Measurements from ENCODE around the gene PEBP1.
A peak's percentile ranks its signal among the peaks of the same experiment; 100 is the strongest.

The PEBP1 gene

DNA sequence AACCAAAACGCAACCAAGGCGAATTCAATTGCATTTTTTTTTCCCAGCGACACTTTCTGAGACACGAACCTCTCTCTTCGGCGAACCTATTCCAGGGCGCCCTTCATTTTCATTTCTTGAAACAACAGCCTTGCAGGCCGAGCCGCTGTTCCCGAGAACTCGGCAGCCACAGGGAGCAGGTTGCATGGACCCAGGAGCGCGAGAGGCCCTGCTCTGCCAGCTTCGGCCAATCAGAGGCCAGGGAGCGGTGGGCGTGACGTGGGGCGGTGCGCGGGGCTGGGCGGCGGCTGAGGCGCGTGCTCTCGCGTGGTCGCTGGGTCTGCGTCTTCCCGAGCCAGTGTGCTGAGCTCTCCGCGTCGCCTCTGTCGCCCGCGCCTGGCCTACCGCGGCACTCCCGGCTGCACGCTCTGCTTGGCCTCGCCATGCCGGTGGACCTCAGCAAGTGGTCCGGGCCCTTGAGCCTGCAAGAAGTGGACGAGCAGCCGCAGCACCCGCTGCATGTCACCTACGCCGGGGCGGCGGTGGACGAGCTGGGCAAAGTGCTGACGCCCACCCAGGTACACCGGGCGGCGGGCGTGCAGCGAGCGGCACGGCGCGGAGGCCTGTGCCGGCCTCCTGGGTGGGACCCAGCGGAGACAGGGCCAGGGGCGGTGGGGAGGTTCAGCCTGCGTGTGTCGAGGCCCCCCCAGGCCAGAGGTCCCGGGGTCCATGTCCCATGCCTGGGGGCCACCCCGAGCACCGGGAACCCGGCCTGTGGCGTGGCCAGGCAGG is at the start of gene PEBP1:
TSS of gene PEBP1 (plus strand) at position 337 of the 771 bp plus-strand sequence. CDS start at position 423, 86 bp downstream.
- Histone ChIP-seq H3K27ac (ENCODE audit: low read depth, low read length) (peak within 1 kb of the TSS; percentile 8; the same call in 1 of the 2 replicates), H3K4me3 (ENCODE audit: low read depth, low read length) (peak within 1 kb of the TSS; percentile 91), H3K79me2 (ENCODE audit: control insufficient read depth, insufficient read depth, low read length, unreplicated experiment) (peaks cover 24% of the 10 kb centered on the region)

DNA sequence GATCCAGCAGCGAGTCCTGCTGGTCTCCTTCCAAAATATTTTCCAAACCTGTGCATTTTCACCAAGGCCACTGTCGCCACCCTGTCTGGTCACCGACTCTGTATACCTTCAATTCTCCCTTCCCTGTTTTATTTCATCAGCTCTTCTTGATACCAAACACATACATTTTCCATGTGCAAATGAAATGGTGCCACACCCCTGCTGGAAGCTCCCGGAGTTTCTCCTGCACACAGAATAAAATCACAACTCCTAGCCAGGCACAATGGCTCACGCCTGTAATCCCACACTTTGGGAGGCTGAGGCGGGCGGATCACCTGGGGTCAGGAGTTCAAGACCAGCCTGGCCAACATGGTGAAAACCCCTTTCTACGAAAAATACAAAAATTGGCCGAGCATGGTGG is 46.1 kb upstream of the PEBP1 start:
- Histone ChIP-seq H3K79me2 (ENCODE audit: control insufficient read depth, insufficient read depth, low read length, unreplicated experiment) (no peaks in the 10 kb centered on the region), H3K27ac (ENCODE audit: low read depth, low read length) (no peak overlapping the region), H2AFZ (ENCODE audit: low read length, unreplicated experiment) (no peak overlapping the region), H3K27me3 (ENCODE audit: insufficient read depth, low read length) (no peaks in the 10 kb centered on the region), H3K36me3 (ENCODE audit: insufficient read depth, low read length) (no peaks in the 10 kb centered on the region), H3K4me1 (ENCODE audit: control insufficient read depth, insufficient read depth, low read length, unreplicated experiment) (no peaks in the 10 kb centered on the region), H3K4me3 (ENCODE audit: low read depth, low read length) (no peak overlapping the region)

More for the DNA sequence above, at the start of gene PEBP1:
- Histone ChIP-seq H3K36me3 (ENCODE audit: insufficient read depth, low read length) (no peaks in the 10 kb centered on the region), H3K4me1 (ENCODE audit: control insufficient read depth, insufficient read depth, low read length, unreplicated experiment) (peaks cover 8% of the 10 kb centered on the region), H2AFZ (ENCODE audit: low read length, unreplicated experiment) (peak within 1 kb of the TSS; percentile 66), H3K27me3 (ENCODE audit: insufficient read depth, low read length) (no peaks in the 10 kb centered on the region)

DNA sequence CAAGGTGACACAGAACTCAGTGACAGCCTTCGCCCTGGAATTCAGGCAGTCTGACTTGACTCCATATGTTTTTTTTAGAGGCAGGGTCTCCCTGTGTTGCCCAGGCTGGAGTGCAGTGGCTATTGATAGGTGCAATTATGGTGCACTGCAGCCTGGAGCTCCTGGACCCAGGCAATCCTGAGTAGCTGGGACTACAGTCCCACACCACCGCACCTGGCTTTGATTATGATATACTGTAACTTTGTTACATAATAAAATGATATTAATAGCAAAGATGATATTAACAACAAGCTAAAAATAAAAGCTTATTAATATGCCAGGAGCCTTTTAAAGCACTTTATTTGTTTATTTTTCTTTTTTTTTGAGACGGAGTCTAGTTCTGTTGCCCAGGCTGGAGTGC is 41.9 kb upstream of the PEBP1 start:
- Histone ChIP-seq H3K36me3 (ENCODE audit: insufficient read depth, low read length) (no peaks in the 10 kb centered on the region), H2AFZ (ENCODE audit: low read length, unreplicated experiment) (no peak overlapping the region), H3K27ac (ENCODE audit: low read depth, low read length) (no peak overlapping the region), H3K4me3 (ENCODE audit: low read depth, low read length) (no peak overlapping the region), H3K4me1 (ENCODE audit: control insufficient read depth, insufficient read depth, low read length, unreplicated experiment) (peaks cover 3% of the 10 kb centered on the region), H3K27me3 (ENCODE audit: insufficient read depth, low read length) (no peaks in the 10 kb centered on the region), H3K79me2 (ENCODE audit: control insufficient read depth, insufficient read depth, low read length, unreplicated experiment) (no peaks in the 10 kb centered on the region)

DNA sequence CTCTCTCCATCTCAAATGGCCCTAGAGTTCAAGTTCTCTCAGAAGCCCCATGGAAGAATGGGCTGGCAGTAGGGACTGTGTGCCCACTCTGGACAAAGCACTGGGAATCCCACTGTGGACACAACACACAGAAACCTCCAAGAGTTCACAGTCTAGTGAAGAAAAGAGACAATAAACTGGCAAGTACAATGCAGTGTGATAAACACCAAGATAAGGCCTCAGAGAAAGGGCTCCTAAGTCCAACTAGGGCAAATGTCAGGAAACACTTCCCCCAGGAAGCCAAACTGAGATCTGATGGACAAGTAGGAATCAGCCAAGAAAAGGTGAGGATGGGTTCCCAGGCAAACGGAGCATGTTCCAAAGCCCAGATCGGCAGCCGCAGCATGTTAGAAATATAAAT is 37.5 kb upstream of the PEBP1 start:
- Histone ChIP-seq H3K27me3 (ENCODE audit: insufficient read depth, low read length) (no peaks in the 10 kb centered on the region), H3K4me1 (ENCODE audit: control insufficient read depth, insufficient read depth, low read length, unreplicated experiment) (peaks cover 10% of the 10 kb centered on the region), H3K36me3 (ENCODE audit: insufficient read depth, low read length) (no peaks in the 10 kb centered on the region), H3K27ac (ENCODE audit: low read depth, low read length) (no peak overlapping the region), H3K79me2 (ENCODE audit: control insufficient read depth, insufficient read depth, low read length, unreplicated experiment) (no peaks in the 10 kb centered on the region), H3K4me3 (ENCODE audit: low read depth, low read length) (no peak overlapping the region), H2AFZ (ENCODE audit: low read length, unreplicated experiment) (no peak overlapping the region)

DNA sequence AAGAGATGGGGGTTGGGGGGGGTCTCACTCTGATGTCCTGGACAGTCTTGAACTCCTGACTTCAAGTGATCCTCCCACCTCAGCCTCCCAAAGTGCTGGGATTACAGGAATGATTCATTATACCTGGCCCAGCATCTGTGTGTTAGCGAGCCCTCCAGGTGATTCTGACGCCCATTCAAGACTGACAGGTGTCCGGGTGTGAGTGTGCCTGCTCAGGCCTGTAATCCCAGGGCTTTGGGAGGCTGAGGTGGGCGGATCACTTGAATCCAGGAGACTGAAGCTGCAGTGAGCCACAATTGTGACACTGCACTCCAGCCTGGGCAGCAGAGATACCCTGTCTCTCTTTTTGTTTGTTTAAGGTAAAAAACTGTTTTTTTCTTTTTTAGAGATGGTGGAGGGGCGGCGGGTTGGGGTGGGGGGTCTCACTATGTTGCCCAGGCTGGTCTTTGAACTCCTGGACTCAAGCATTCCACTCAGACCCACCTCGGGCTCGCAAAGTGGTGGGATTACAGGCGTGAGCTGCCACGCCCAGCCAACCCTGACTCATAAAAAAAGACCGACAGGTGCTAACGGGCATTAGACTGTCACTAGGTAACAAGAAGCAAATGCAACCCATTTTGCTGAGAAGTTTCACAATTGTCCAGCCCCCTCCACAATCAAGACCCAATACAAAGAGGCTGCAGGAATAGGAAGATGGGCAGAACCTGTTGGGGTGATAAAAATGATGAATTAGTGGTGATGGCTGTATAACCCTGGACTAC is 36.8 kb upstream of the PEBP1 start:
- Histone ChIP-seq H2AFZ (ENCODE audit: low read length, unreplicated experiment) (no peak overlapping the region), H3K4me1 (ENCODE audit: control insufficient read depth, insufficient read depth, low read length, unreplicated experiment) (peaks cover 10% of the 10 kb centered on the region), H3K27me3 (ENCODE audit: insufficient read depth, low read length) (no peaks in the 10 kb centered on the region), H3K27ac (ENCODE audit: low read depth, low read length) (no peak overlapping the region), H3K36me3 (ENCODE audit: insufficient read depth, low read length) (no peaks in the 10 kb centered on the region), H3K79me2 (ENCODE audit: control insufficient read depth, insufficient read depth, low read length, unreplicated experiment) (no peaks in the 10 kb centered on the region), H3K4me3 (ENCODE audit: low read depth, low read length) (no peak overlapping the region)

DNA sequence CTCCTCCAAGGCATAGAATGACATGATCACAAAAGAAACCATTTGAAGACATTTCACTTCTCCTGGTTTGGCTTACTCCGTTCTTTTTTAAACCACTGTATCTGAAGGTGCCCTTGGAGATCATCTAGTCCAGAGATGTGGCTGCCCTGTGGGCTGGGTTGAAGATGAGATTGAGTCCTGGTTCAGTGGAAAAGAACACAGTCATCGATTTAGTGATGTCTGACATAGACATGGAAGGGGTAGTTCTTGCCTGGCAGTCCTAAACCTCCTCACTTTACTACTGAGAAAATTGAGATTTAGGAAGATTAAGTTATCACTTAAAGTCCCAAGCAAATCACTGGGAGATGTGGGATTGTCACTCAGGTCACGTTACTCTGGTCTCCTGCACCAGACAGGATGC is 34.9 kb upstream of the PEBP1 start:
- Histone ChIP-seq H3K36me3 (ENCODE audit: insufficient read depth, low read length) (no peaks in the 10 kb centered on the region), H2AFZ (ENCODE audit: low read length, unreplicated experiment) (no peak overlapping the region), H3K27me3 (ENCODE audit: insufficient read depth, low read length) (no peaks in the 10 kb centered on the region), H3K27ac (ENCODE audit: low read depth, low read length) (no peak overlapping the region), H3K4me1 (ENCODE audit: control insufficient read depth, insufficient read depth, low read length, unreplicated experiment) (peaks cover 10% of the 10 kb centered on the region), H3K4me3 (ENCODE audit: low read depth, low read length) (no peak overlapping the region), H3K79me2 (ENCODE audit: control insufficient read depth, insufficient read depth, low read length, unreplicated experiment) (no peaks in the 10 kb centered on the region)

- Histone ChIP-seq H3K4me1 (ENCODE audit: control insufficient read depth, insufficient read depth, low read length, unreplicated experiment) (peaks cover 10% of the 10 kb centered on the region), H3K4me3 (ENCODE audit: low read depth, low read length) (peak overlapping the region; percentile 94; the same call in 1 of the 2 replicates), H2AFZ (ENCODE audit: low read length, unreplicated experiment) (no peak overlapping the region), H3K27ac (ENCODE audit: low read depth, low read length) (no peak overlapping the region), H3K27me3 (ENCODE audit: insufficient read depth, low read length) (no peaks in the 10 kb centered on the region), H3K79me2 (ENCODE audit: control insufficient read depth, insufficient read depth, low read length, unreplicated experiment) (no peaks in the 10 kb centered on the region), H3K36me3 (ENCODE audit: insufficient read depth, low read length) (no peaks in the 10 kb centered on the region)
These were observed 33.9 kb upstream of the PEBP1 start for GRCh38 chr12:118102070-118102469.

DNA sequence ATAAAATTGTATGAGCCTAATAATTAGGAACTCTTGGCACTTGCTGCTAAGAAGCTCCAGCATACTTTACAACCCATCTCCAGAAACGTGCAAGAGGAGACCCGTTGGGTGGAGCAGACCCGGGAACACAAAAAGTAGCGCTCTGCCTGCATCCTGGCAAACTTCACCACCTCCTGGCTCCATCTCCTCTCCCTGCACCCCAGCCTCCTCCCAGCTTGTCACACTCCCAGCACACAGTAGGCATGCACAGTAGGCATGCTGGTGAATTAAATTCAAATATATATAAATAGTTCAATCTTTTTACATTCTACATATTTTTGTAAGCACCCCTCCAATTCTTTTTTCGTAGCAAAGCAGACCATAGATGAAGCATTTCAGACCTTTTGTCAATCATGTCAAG is 33.3 kb upstream of the PEBP1 start:
- Histone ChIP-seq H3K36me3 (ENCODE audit: insufficient read depth, low read length) (no peaks in the 10 kb centered on the region), H3K27ac (ENCODE audit: low read depth, low read length) (no peak overlapping the region), H2AFZ (ENCODE audit: low read length, unreplicated experiment) (no peak overlapping the region), H3K4me3 (ENCODE audit: low read depth, low read length) (peak overlapping the region; percentile 94), H3K4me1 (ENCODE audit: control insufficient read depth, insufficient read depth, low read length, unreplicated experiment) (peaks cover 10% of the 10 kb centered on the region), H3K79me2 (ENCODE audit: control insufficient read depth, insufficient read depth, low read length, unreplicated experiment) (no peaks in the 10 kb centered on the region), H3K27me3 (ENCODE audit: insufficient read depth, low read length) (no peaks in the 10 kb centered on the region)

DNA sequence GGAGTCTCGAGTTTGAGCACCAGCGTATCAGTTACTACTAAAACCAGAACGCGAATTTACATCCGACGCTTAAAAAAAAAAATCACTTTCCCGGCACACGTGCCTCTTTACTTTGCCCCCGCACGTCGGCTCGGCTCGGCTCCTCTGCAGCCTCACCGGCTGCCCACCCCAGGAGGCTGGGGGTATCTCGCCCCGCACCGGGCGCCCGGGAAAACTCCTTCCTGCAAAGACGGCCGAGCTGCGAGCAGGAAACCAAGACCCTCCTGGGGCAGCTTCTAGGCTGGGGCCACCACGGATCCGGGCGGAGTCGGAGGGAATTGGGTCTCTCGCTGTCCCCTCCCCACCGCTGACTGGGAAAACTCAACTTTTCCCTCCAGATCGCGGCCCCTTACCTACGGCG is 32.7 kb upstream of the PEBP1 start:
- H3K27ac ChIP-seq (ENCODE audit: low read depth, low read length) = no peak overlapping the region

GRCh38 chr12:118103601-118104382 is 32.1 kb upstream of the PEBP1 start, which contains the start of gene VSIG10:
VSIG10 (minus strand) TSS chr12:118104011; CDS start chr12:118103671, 340 bp downstream.
- Histone ChIP-seq H3K4me1 (ENCODE audit: control insufficient read depth, insufficient read depth, low read length, unreplicated experiment) (peaks cover 7% of the 10 kb centered on the region), H3K36me3 (ENCODE audit: insufficient read depth, low read length) (no peaks in the 10 kb centered on the region), H3K27me3 (ENCODE audit: insufficient read depth, low read length) (no peaks in the 10 kb centered on the region), H2AFZ (ENCODE audit: low read length, unreplicated experiment) (peak within 1 kb of the TSS; percentile 83), H3K4me3 (ENCODE audit: low read depth, low read length) (peak within 1 kb of the TSS; percentile 94), H3K79me2 (ENCODE audit: control insufficient read depth, insufficient read depth, low read length, unreplicated experiment) (no peaks in the 10 kb centered on the region), H3K27ac (ENCODE audit: low read depth, low read length) (no peak within 1 kb of the TSS)

More for the DNA sequence above, 32.7 kb upstream of the PEBP1 start:
- Histone ChIP-seq H3K4me1 (ENCODE audit: control insufficient read depth, insufficient read depth, low read length, unreplicated experiment) (peaks cover 10% of the 10 kb centered on the region), H3K4me3 (ENCODE audit: low read depth, low read length) (peak overlapping the region; percentile 94), H3K36me3 (ENCODE audit: insufficient read depth, low read length) (no peaks in the 10 kb centered on the region), H3K79me2 (ENCODE audit: control insufficient read depth, insufficient read depth, low read length, unreplicated experiment) (no peaks in the 10 kb centered on the region), H3K27me3 (ENCODE audit: insufficient read depth, low read length) (no peaks in the 10 kb centered on the region), H2AFZ (ENCODE audit: low read length, unreplicated experiment) (peak overlapping the region; percentile 83)

Measured in ACC112 (cell line).